Pulmonary artery endothelial cell (primary cell): Measurements from ENCODE around the gene ARHGAP27. TPM values are rescaled to one million over a fixed set of nuclear protein-coding genes. Genes with fewer than 3 reads are reported as not detected.

Source experiments
- DNase-seq: peaks from one replicate; pipeline ENCODE4 v3.0.0-alpha.2; 2011; ENCODE audit warnings: low read depth, low spot score
- total RNA-seq: library from RNA; depleted of rRNA; stranded (reverse); fragments of >200 nt; gene quantifications from 2 replicates; pipeline ENCODE4 v1.2.3, GENCODE V29; 2014

Gene ARHGAP27
- total RNA-seq, 1 donor from 2014 or later = 13.9 TPM

DNA sequence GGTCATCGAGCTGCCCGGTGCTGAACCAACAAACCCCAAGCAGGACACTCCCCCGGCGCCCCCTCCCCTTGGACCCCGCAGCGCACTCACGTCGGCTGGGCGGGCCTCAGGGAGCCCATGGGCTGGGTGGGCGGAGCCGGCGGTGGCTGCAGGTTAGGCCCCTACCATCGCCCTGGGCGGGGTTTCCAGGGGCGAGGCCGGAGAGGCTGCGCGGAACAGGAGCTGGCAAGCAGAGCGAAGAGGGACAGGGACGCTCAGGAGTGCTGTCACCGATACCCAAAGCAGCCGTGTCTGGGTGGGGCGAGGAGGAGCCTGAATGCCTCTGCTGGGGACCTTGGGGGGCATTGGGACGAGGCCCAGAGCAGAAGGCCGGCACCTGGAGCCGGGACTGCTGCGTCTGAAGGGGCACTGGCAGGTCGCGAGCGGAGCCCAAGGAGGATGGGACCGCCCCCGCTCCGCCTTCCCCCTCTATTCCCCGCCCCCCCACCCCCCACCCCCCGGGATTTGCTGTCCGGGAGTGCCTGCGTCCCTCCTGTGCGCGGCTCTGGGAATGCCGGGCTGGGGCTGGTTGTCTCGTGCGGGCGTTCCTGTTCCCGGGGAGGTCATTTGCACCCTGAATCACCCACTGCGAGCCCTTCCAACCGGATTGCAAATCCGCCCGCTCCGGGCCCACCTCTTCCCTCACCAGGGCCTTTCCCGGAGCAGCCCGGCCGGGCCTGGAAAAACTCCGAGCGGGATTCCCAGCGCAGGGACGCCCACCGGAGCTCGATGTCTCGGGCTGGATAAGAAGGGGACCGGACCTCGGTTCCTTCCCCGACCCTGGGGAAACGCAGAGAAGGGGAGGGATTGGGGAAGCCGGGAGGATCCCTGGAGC, 902 bp downstream of the ARHGAP27 start:
- DNase-seq = no peak

GRCh38 chr17:45430738-45431530, 1.7 kb downstream of the ARHGAP27 start:
- DNase-seq = no peak

DNA sequence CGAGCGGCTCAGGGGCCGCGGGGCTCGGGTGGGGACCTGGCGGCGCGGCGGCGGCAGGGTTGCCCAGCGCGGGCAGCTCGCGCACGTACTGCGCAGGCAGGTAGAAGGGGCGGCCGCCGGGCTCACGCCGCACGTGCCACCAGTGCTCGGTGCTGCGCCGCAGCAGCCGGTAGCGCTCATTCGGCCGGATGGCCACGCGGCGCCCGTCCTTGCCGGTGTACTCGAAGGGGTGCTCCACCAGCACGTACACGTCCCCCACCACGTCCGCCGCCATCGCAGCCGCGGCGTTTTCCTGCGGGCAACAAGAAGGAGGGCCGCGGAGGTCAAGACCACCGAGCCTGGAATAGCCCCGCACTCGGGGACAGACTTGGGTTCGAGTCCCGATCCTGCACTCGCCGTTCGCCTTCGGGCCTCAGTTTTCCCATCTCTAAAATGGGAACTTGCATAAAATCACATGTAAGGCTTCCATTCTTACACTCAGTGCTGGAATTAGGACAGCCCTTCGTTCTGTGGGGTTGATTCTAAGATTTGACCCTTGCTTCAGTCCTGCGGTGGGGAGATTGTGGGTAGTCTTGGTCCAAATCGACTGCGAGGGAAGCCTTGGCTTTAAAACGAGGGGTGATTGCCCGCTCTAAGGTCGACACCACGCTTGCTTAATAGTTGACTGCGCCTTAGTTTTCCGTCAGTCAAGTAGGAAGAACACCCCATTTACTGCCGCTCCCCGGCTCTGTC, 2.5 kb downstream of the ARHGAP27 start:
- no peak for DNase-seq

GRCh38 chr17:45429339-45430005, 3.2 kb downstream of the ARHGAP27 start:
- DNase-seq = no peak

- no peak for DNase-seq
These were observed 3.7 kb downstream of the ARHGAP27 start for GRCh38 chr17:45428931-45429338.

GRCh38 chr17:45428050-45428617, 4.5 kb downstream of the ARHGAP27 start:
- DNase-seq = no peak

GRCh38 chr17:45427181-45427835, 5.4 kb downstream of the ARHGAP27 start:
- no peak for DNase-seq

- no peak for DNase-seq
These were observed 6.1 kb downstream of the ARHGAP27 start for GRCh38 chr17:45426561-45426960.

DNA sequence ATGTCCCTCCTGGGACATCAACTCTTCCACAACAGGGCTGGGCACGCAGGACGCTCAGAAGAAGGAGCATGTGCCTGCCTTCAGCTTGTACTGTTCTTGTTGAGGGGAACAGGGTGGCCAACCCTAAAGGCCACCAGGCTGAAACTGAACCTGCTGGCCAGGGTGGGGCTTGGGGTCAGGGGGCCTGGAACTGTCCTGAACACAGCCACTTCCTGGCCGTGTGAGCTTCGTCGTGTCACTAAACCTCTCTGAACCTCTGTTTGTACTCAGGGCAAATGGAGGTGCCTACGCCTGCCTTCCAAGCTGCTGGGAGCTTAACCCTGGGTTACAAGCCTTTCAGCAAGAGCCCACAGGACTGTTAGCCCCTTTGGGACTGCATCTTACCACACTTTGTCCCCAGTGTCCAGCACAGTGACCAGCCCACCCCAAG, 6.7 kb downstream of the ARHGAP27 start:
- no peak for DNase-seq

GRCh38 chr17:45425125-45425983, 7.3 kb downstream of the ARHGAP27 start:
- no peak for DNase-seq

DNA sequence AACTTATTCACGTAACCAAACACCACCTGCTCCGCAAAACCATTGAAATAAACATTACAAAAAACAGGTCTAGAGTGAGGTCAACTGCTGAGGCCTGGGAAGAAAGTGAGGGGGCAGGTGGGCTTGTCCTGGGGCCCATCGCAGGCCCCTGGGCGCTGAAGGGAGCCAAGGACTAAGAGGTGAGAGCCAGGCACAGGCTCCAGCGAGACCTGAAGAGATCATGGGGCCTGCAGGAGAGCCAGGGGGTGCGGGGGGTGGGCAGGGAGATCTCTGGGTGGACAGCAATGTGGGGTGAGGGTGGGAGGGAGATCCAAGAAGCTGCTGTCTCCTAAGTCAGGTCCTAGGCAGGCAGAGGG, 7.9 kb downstream of the ARHGAP27 start:
- DNase-seq = no peak

DNA sequence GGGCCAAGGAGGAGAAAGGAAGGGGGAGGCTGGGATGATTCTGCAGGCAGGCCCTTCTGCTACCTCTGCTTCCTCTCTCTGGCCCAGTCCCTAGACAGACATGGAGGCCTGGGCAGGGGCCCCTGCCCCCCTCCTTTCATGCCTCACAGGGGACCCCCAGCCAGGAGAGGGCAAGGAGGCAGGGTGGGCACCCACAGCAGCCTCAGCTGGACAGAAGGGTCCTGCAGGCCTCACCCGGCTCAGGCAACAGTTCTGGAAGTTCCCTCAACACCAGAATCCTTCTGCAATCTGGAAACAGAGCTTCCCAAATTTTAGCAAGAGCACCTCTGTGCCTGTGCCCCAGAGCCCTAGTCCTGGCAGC, 8.7 kb downstream of the ARHGAP27 start:
- DNase-seq = no peak

DNA sequence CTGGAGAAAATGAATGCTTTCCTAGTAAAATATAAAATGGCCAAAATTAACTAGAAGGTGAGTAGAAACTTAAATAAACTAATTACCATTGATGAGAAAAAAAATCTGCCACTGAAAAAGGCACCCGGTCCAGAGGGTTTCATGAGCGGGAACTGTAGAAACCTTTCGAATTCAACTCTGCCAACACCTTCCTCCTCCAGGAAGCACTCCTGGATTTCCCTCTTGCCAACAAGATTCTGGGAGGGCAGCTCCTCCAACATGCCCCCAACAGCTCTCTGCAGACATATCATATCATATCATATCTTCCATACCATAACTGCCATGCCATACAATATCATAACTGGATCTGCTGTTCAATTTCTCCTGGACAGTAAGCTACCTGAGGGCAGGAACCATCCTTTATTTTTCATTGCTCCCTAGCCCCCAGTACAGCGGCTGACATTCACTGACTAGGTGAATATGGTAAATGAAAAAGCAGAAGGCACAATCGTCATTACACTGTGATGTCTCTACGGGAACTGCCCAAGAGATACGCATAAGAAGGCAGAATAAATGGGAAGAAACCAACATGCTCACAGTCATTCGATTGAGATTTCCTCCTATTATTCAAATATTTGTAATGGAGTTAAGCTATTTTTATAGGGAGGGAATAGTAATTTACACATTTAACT, 9.2 kb downstream of the ARHGAP27 start:
- no peak for DNase-seq

DNA sequence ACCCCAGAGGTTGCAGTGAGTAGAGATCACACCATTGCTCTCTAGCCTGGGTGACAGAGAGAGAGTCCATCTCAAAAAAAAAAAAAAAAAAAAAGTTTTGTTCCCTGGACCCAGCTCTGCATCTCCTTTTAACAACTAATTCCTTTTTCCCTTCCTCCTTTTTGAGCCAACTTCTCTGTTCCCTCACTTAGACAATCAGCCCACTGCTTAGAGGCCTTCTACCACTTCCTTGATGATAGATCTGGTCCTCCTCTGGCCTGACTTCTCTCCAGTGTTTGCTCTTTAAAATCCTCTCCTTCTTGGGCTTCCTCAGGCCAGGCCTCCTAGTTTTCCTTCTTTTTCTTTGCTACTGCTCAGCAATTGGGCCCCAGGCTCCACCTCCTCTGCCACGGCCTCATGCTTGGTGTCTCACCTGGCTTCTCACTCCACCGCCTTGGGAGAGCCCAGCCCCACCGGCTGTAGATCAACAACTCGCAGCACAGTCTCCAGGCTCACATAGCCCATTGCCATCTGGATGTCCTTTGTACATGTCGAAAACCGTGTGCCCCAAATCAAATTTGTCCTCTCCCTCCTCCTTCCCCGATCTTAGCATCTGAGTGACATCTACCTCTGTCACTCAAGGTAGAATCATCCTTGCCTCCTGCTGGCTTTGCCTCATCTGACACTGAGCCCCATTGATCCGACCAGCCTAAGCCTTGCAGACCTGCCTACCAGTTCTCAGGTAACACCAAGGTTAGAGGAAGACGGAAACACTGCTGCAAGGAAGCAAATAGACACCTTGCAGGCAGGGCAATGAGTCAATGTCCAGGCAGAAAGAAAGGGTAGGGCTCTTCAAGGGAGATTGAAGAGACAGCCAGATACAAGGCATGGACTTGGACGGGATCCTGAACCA, 17.4 kb downstream of the ARHGAP27 start:
- DNase-seq = no peak

DNA sequence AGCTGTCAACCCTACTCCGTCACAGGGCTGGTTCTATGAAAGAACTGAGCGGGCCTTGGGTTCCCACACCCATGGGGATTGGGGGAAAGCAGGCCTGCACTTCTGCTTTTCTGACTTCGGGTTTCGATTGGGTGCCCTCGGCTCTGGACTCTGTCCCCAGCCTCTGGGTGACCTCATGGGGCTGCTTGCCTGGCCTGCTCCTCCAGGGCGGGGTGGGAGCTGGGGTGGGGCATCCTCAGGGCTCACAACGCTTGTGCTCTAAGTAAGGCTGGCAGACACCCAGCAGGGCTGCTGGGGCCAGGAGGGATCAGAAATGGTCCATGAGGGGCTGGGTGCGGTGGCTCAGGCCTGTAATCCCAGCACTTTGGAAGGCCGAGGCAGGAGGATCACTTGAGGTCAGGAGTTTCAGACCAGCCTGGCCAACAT, 19.2 kb downstream of the ARHGAP27 start:
- DNase-seq = no peak

DNA sequence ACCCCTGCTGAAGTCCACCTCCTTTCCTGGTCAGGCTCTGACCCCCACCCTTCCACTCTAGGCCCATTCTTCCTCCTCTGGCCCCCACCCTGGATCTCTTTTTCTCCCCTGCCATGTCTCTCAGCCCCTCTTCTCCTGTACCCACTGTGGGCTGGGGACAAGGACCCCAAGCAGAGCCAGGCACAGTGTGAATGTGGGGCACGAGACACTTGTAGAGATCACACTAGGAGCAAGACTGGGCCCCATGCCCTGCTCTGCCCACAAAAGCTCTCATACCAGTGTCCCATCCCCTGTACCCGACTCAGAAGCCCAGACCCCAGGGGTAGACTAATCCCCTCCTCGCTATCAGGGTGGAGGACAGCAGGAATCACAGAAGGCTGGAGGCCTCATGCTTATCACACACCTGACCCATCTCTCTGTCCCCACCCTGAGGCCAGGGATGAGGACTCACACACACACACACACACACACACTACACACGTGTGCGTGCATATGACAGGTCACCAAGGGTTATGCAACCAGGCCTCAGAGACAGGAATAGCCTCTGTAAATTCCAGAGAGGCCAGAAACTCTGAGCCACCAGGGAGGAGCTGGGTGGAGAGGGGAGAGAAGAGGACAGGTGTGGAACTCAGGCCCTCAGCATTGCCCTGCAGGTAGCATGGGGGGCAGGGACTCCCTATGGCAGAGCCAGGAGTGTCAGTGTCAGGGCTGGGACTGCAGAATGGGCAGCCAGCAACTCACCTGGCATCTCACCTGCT, 21.1 kb downstream of the ARHGAP27 start:
- no peak for DNase-seq
